HG03196 (cell line): Measurements from ENCODE around the gene FTMT.
"Not testable (repeated sequence)": the region's sequence is repeated elsewhere in the genome, so short reads cannot be mapped to it uniquely, and the experiment has no call there.

Experiments used
- ATAC-seq: cut with Tn5 transposase; IDR thresholded peaks from one replicate; pipeline ENCODE4 v1.9.1; 2021; ENCODE audit not compliant: unreplicated experiment

Gene FTMT

GRCh38 chr5:121851643-121852574, at the start of gene FTMT:
FTMT (plus strand) TSS chr5:121851882; CDS start chr5:121851964, 82 bp downstream.
- no peak for ATAC-seq

- not testable (repeated sequence) for ATAC-seq
Observed at GRCh38 chr5:121805251-121805650, 46.4 kb upstream of the FTMT start.

- no peak for ATAC-seq
Observed at GRCh38 chr5:121805911-121806310, 45.8 kb upstream of the FTMT start.

GRCh38 chr5:121816164-121816563, 35.5 kb upstream of the FTMT start:
- no peak for ATAC-seq

DNA sequence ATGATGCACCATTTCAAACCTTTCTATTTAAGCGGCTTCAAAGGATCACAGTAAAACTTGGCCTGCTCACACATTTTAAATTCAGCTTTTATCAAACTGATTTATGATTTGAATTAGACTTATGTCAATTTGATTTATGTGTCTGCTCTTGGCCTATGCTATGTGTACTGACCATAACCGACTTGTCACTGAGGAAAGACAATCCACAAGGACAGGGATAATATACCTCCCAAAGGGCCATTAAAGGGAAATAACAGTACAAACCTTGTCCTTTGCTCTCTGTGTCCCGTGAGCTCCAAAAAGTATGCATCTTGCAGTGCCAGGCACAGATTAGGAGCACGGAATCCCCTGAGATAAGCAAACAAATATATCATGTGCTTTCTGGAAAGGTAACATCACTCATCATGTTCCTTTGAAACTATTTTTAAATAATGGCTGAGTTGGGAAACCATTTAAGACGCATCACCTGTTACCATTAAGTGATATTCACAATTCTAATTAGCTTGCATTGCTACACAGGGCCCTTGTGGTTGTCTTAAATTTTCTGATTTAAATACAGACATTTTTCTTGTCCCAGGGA, 31.9 kb upstream of the FTMT start:
- ATAC-seq = no peak

DNA sequence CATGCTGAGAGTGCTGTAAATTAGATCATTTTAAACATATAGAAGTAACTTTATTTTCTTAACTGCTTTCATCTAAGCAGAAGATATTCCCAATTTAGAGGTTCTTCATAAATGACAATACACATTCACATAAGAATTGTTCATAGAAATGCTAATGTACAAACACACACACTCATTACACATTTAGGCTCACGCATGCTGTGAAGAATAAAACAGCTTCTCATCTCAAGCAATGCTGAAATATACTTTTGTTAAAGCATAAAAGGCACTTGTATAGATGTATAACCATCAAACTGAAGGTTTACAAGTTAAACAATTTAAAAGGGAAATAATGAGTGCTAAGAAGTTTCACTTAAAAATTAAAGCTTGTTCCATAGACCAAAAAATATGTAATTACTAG, 18.1 kb upstream of the FTMT start:
- no peak for ATAC-seq

DNA sequence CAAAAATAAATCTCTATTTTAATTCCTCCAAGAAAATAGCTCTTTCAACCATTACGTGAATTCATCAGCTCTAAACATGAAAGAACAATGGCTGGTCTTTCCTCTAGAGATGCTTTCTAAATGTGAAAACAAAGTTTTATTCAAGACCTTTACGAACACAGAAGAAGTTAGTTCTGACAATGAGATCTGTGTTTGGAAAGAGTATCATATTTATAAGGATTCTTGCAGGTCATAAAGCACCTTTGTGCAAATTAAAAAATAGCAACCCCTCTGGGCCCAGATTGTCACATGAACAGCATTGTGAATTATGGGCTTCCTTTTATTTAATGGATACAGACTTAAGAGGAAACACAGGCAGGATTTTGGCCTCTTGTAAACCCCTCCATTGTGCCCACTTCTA, 17.7 kb upstream of the FTMT start:
- no peak for ATAC-seq

DNA sequence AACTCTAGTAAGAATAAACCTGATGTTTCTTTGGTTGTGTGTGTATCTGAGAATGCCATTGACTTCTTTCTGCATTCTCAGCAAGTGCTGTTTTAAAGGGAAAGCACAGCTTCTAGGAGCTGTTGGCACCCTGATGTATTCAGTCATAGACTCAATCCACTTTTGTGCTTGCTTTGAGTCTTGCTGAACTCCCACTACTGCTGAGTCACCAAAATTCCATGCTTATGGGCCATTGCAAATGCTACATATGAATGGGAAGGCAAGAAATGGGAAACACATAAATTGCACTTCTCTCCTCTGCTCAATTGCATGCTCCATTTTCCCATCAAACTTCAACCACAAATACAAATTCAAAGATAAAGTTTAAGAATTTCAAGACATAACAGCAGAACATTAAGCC, 9.8 kb upstream of the FTMT start:
- no peak for ATAC-seq

- no peak for ATAC-seq
Observed at GRCh38 chr5:121850272-121850671, 1.4 kb upstream of the FTMT start.

GRCh38 chr5:121853850-121854249, 2.2 kb downstream of the FTMT start:
- no peak for ATAC-seq

- ATAC-seq = no peak
Observed at GRCh38 chr5:121862801-121863200, 11.1 kb downstream of the FTMT start.

DNA sequence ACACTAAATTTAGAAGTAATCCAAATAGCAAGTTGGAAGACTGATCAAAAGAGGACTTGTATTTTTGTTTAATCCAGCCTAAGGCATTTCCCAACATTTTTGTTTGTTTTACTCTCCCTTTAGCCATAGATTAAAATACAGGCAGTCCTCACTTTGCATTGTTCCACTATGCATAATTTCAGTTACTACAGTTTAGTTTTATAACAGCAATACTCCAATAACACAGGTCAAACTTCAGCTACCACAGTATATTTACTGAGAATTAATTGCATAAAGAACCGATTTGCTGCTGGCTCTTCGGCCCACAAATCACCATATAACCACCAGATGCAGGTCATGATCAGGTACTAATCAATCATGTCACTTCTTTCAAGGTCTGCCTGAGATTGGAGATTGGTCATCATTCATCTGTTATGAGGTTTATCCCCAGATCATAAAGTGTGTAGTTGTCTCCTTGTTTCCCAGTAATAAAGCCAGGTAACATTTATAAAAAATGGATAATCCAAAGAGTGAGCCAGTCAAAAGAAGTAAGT, 12.1 kb downstream of the FTMT start:
- ATAC-seq = no peak

- ATAC-seq = no peak
Observed at GRCh38 chr5:121867403-121867802, 15.7 kb downstream of the FTMT start.

DNA sequence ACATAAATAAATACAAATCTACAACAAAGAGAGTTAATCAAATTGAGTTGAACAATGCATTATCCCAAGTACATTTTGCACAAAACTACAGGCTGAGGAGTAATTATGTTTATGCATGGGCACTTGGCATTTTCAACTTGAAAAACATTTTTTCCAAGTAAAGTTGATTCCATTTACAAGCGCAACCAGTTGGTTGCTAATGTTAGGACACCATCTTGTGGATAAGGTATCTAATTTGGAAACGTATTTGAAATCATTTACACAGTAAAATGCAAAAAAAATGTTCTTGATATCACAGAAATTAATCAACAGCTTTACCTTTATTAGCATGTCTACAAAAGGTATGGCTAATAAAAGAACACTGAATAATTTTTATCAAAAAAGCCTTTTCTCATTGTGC, 18.8 kb downstream of the FTMT start:
- no peak for ATAC-seq

GRCh38 chr5:121872856-121873255, 21.2 kb downstream of the FTMT start:
- ATAC-seq = no peak

DNA sequence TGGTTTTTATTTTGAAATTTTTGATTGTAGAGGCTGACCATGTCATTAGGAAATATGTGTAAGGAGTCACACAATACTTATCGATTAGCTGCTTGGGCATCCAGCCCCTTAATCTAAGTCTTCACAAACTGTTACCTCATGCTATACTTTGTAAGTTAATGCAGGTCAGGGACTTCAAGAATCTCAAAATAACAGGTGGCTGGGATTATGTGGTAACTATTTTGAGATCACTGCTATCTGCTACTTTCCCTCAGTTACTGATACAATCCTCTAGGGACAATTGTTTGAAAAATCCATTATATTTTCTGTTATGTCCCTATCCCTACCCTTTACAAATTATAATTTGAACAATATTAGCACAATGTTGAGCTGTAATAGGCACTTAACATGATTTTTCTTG, 21.7 kb downstream of the FTMT start:
- no peak for ATAC-seq

DNA sequence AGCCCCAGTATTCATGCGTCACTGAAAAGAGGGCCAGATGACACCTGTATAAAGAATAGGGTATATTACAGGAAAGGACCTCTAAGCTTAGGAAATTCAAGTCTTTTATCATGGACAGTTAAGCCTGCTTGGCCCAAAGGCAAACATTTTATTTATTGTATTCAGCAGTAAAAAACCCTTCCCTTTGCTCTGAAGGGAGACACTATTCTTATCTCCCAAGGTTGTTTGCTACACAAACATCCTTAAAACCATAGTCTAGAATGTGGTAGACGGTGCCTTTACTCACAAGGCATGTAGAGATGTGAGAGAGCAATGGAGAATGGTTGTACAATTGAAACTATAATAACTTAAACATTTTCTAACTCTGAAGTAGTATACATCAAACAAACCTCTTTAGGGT, 33.9 kb downstream of the FTMT start:
- ATAC-seq = no peak

GRCh38 chr5:121887727-121888126, 36.0 kb downstream of the FTMT start:
- no peak for ATAC-seq

DNA sequence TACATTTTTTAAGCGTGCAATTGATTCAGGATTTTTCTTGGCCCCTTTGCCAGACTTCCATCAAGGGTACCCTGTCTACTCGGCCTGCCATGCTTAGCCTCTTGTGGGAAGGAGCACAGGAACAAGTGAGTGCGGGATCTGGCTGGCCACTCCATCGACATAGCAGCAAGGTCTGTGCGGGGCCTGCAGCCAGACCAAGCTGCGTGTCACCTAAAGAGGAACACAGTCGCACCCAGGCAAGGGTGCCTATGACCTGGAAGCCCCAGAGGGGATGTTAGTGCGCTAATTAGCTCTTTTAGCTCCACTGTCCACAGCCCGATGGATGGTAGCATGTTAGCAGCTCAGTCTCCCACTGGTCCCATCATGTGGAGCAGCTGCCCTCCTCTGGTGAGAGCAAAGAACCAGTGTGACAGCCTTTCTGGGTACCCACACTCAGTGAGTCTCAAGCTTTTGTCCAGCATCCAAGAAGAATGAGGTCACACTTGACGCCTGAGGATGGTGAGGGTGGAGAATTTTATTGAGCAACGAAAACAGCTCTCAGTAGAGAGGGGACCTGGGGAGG, 38.7 kb downstream of the FTMT start:
- ATAC-seq = no peak

DNA sequence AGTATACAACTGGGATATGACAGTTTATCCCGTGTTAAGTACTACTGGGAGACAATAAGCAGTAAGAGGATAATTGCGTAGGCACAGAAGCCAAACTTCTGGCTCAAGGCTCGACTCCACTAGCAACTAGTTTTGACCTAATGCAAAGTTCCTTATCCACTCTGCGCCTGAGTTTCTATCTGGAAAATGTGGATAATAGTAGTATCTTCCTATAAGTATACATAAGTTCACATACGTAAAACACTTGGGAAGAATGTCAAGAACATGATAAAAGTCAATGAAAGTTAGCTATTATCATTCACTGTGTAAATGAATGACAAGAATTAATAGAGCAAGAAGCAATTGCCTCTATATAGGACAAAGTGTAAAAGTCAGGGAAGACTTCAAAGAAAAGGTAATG, 45.7 kb downstream of the FTMT start:
- ATAC-seq = no peak

GRCh38 chr5:121899346-121899745, 47.7 kb downstream of the FTMT start:
- no peak for ATAC-seq
